ENCODE measurements around the gene AHSG.

- TF ChIP-seq EZH2phosphoT487 (IDR thresholded peaks at IDR 0.05; ENCODE audit: borderline replicate concordance, low read length) (no peak), CTCF (conservative IDR thresholded peaks at IDR 0.05; ENCODE audit: low read depth, low read length) (no peak), EZH2 (IDR thresholded peaks at IDR 0.05; ENCODE audit: low read length, unreplicated experiment) (no peak)
Measured at GRCh38 chr3:186566772-186567071, 46.1 kb upstream of the AHSG start.
